Middle frontal gyrus (tissue), 1 donor: ENCODE results near the gene SEPTIN10.
A peak's percentile ranks its signal among the peaks of the same experiment; 100 is the strongest.
"Not testable (repeated sequence)": the region's sequence is repeated elsewhere in the genome, so short reads cannot be mapped to it uniquely, and the experiment has no call there.

Experiments used
- DNase-seq: peaks from one replicate; pipeline ENCODE4 v3.0.0-alpha.2; 2015; ENCODE audit warnings: low spot score; ENCODE audit errors: extremely low spot score

The SEPTIN10 gene

GRCh38 chr2:109613922-109614714 lies at the start of gene SEPTIN10, which contains the start of gene SOWAHC:
TSS of gene SEPTIN10 (minus strand) at chr2:109613966. CDS start at chr2:109613827, 139 bp downstream.
TSS of gene SOWAHC (plus strand) at chr2:109614364. CDS start at chr2:109614490, 126 bp downstream.
- peak; percentile 78 for DNase-seq

- no peak for DNase-seq
These were observed 49.1 kb upstream of the SEPTIN10 start for GRCh38 chr2:109662889-109663288.

- no peak for DNase-seq
These were observed 46.5 kb upstream of the SEPTIN10 start for GRCh38 chr2:109660046-109660860.

- DNase-seq, result no peak
These were observed 45.8 kb upstream of the SEPTIN10 start for GRCh38 chr2:109659396-109660045.

- no peak for DNase-seq
These were observed 41.5 kb upstream of the SEPTIN10 start for GRCh38 chr2:109655287-109655686.

GRCh38 chr2:109654326-109655050 lies 40.7 kb upstream of the SEPTIN10 start:
- no peak for DNase-seq

- no peak for DNase-seq
These were observed 36.2 kb upstream of the SEPTIN10 start for GRCh38 chr2:109649736-109650695.

- no peak for DNase-seq
These were observed 34.3 kb upstream of the SEPTIN10 start for GRCh38 chr2:109648041-109648527.

- no peak for DNase-seq
These were observed 33.9 kb upstream of the SEPTIN10 start for GRCh38 chr2:109647636-109648035.

- no peak for DNase-seq
These were observed 33.2 kb upstream of the SEPTIN10 start for GRCh38 chr2:109646961-109647360.

- no peak for DNase-seq
These were observed 31.8 kb upstream of the SEPTIN10 start for GRCh38 chr2:109645412-109646184.

GRCh38 chr2:109644571-109645275 lies 31.0 kb upstream of the SEPTIN10 start:
- no peak for DNase-seq

GRCh38 chr2:109640000-109640399 lies 26.2 kb upstream of the SEPTIN10 start:
- not testable (repeated sequence) for DNase-seq

GRCh38 chr2:109638795-109639194 lies 25.0 kb upstream of the SEPTIN10 start:
- DNase-seq, result no peak

- DNase-seq, result no peak
These were observed 24.2 kb upstream of the SEPTIN10 start for GRCh38 chr2:109637749-109638570.

- no peak for DNase-seq
These were observed 22.6 kb upstream of the SEPTIN10 start for GRCh38 chr2:109636317-109636716.
